T-helper 1 cell treated with Interleukin-12 subunit alpha and Interleukin-12 subunit beta and Interleukin-4 antibody, amounts not matched to agents 30 μg/mL and 1 μg/mL, for 36 hours (primary cell): Measurements from ENCODE around the gene HAO2.
A peak's percentile ranks its signal among the peaks of the same experiment; 100 is the strongest.

Experiments
- H3K27ac Mint-ChIP-seq: one replicate; pipeline ENCODE4 v1.8.0; 2021; ENCODE audit warnings: mild to moderate bottlenecking, mixed read lengths
- H3K27me3 Mint-ChIP-seq: one replicate; pipeline ENCODE4 v1.8.0; 2021; ENCODE audit warnings: low read depth, mixed read lengths
- H3K36me3 Mint-ChIP-seq: one replicate; pipeline ENCODE4 v1.8.0; 2021; ENCODE audit warnings: low read depth, mixed read lengths
- H3K4me1 Mint-ChIP-seq: one replicate; pipeline ENCODE4 v1.8.0; 2021; ENCODE audit warnings: low read depth, mixed read lengths
- H3K4me3 Mint-ChIP-seq: one replicate; pipeline ENCODE4 v1.8.0; 2021; ENCODE audit warnings: mild to moderate bottlenecking, moderate library complexity, mixed read lengths
- H3K9me3 Mint-ChIP-seq: one replicate; pipeline ENCODE4 v1.8.0; 2021; ENCODE audit warnings: mixed read lengths

HAO2 gene

GRCh38 chr1:119368554-119368953 lies at the start of gene HAO2:
HAO2 (plus strand) TSS chr1:119368785; CDS start chr1:119381086, 12,301 bp downstream.
- H3K9me3 Mint-ChIP-seq = no peaks in the 10 kb centered on the region
- H3K27me3 Mint-ChIP-seq = peaks cover 15% of the 10 kb centered on the region
- no peaks in the 10 kb centered on the region for H3K4me1 Mint-ChIP-seq
- no peak within 1 kb of the TSS for H3K4me3 Mint-ChIP-seq
- no peak within 1 kb of the TSS for H3K27ac Mint-ChIP-seq
- H3K36me3 Mint-ChIP-seq = no peaks in the 10 kb centered on the region

- no peaks in the 10 kb centered on the region for H3K36me3 Mint-ChIP-seq
- no peak overlapping the region for H3K27ac Mint-ChIP-seq
- no peak overlapping the region for H3K4me3 Mint-ChIP-seq
- no peaks in the 10 kb centered on the region for H3K9me3 Mint-ChIP-seq
- H3K27me3 Mint-ChIP-seq = peaks cover 2% of the 10 kb centered on the region
- H3K4me1 Mint-ChIP-seq = peaks cover 2% of the 10 kb centered on the region
These were observed 48.5 kb upstream of the HAO2 start for GRCh38 chr1:119320100-119320499.

GRCh38 chr1:119321666-119322419 lies 46.7 kb upstream of the HAO2 start:
- Mint-ChIP-seq H3K27ac (no peak overlapping the region), H3K9me3 (no peaks in the 10 kb centered on the region), H3K36me3 (no peaks in the 10 kb centered on the region), H3K4me3 (no peak overlapping the region), H3K4me1 (peaks cover 2% of the 10 kb centered on the region), H3K27me3 (peaks cover 11% of the 10 kb centered on the region)

- peaks cover 12% of the 10 kb centered on the region for H3K4me1 Mint-ChIP-seq
These were observed 45.2 kb upstream of the HAO2 start for GRCh38 chr1:119323216-119323982.

GRCh38 chr1:119324198-119324597 lies 44.4 kb upstream of the HAO2 start:
- peaks cover 15% of the 10 kb centered on the region for H3K27me3 Mint-ChIP-seq
- H3K36me3 Mint-ChIP-seq = no peaks in the 10 kb centered on the region
- H3K27ac Mint-ChIP-seq = no peak overlapping the region
- no peaks in the 10 kb centered on the region for H3K9me3 Mint-ChIP-seq
- H3K4me3 Mint-ChIP-seq = no peak overlapping the region
- H3K4me1 Mint-ChIP-seq = peaks cover 12% of the 10 kb centered on the region

More at GRCh38 chr1:119323216-119323982, 45.2 kb upstream of the HAO2 start:
- H3K36me3 Mint-ChIP-seq = no peaks in the 10 kb centered on the region
- H3K27me3 Mint-ChIP-seq = peaks cover 15% of the 10 kb centered on the region
- no peak overlapping the region for H3K4me3 Mint-ChIP-seq
- no peak overlapping the region for H3K27ac Mint-ChIP-seq
- H3K9me3 Mint-ChIP-seq = no peaks in the 10 kb centered on the region

GRCh38 chr1:119326251-119326650 lies 42.3 kb upstream of the HAO2 start:
- Mint-ChIP-seq H3K9me3 (no peaks in the 10 kb centered on the region), H3K36me3 (no peaks in the 10 kb centered on the region), H3K27ac (no peak overlapping the region), H3K27me3 (peaks cover 15% of the 10 kb centered on the region), H3K4me3 (no peak overlapping the region), H3K4me1 (peaks cover 12% of the 10 kb centered on the region)

GRCh38 chr1:119327094-119327449 lies 41.5 kb upstream of the HAO2 start:
- Mint-ChIP-seq H3K27ac (no peak overlapping the region), H3K9me3 (no peaks in the 10 kb centered on the region), H3K4me3 (peak overlapping the region; percentile 78), H3K27me3 (peaks cover 15% of the 10 kb centered on the region), H3K36me3 (no peaks in the 10 kb centered on the region), H3K4me1 (peaks cover 12% of the 10 kb centered on the region)

GRCh38 chr1:119327450-119328155 lies 41.0 kb upstream of the HAO2 start:
- H3K36me3 Mint-ChIP-seq = no peaks in the 10 kb centered on the region
- peaks cover 15% of the 10 kb centered on the region for H3K27me3 Mint-ChIP-seq
- peak overlapping the region; percentile 78 for H3K4me3 Mint-ChIP-seq
- H3K9me3 Mint-ChIP-seq = no peaks in the 10 kb centered on the region
- no peak overlapping the region for H3K27ac Mint-ChIP-seq
- peaks cover 12% of the 10 kb centered on the region for H3K4me1 Mint-ChIP-seq

GRCh38 chr1:119329541-119330461 lies 38.8 kb upstream of the HAO2 start:
- no peak overlapping the region for H3K4me3 Mint-ChIP-seq
- no peaks in the 10 kb centered on the region for H3K36me3 Mint-ChIP-seq
- peaks cover 10% of the 10 kb centered on the region for H3K4me1 Mint-ChIP-seq
- H3K9me3 Mint-ChIP-seq = no peaks in the 10 kb centered on the region
- H3K27me3 Mint-ChIP-seq = peaks cover 15% of the 10 kb centered on the region
- H3K27ac Mint-ChIP-seq = no peak overlapping the region

- H3K9me3 Mint-ChIP-seq = no peaks in the 10 kb centered on the region
- H3K27ac Mint-ChIP-seq = no peak overlapping the region
- H3K36me3 Mint-ChIP-seq = no peaks in the 10 kb centered on the region
- peaks cover 10% of the 10 kb centered on the region for H3K4me1 Mint-ChIP-seq
- peaks cover 7% of the 10 kb centered on the region for H3K27me3 Mint-ChIP-seq
- no peak overlapping the region for H3K4me3 Mint-ChIP-seq
These were observed 38.0 kb upstream of the HAO2 start for GRCh38 chr1:119330466-119331189.

GRCh38 chr1:119331190-119331515 lies 37.4 kb upstream of the HAO2 start:
- peaks cover 10% of the 10 kb centered on the region for H3K4me1 Mint-ChIP-seq
- no peak overlapping the region for H3K27ac Mint-ChIP-seq
- no peak overlapping the region for H3K4me3 Mint-ChIP-seq
- H3K27me3 Mint-ChIP-seq = peaks cover 4% of the 10 kb centered on the region
- H3K36me3 Mint-ChIP-seq = no peaks in the 10 kb centered on the region
- H3K9me3 Mint-ChIP-seq = no peaks in the 10 kb centered on the region

GRCh38 chr1:119331915-119332314 lies 36.7 kb upstream of the HAO2 start:
- no peak overlapping the region for H3K27ac Mint-ChIP-seq
- no peaks in the 10 kb centered on the region for H3K36me3 Mint-ChIP-seq
- no peaks in the 10 kb centered on the region for H3K9me3 Mint-ChIP-seq
- H3K27me3 Mint-ChIP-seq = peaks cover 6% of the 10 kb centered on the region
- H3K4me1 Mint-ChIP-seq = peaks cover 9% of the 10 kb centered on the region
- no peak overlapping the region for H3K4me3 Mint-ChIP-seq

GRCh38 chr1:119332622-119333021 lies 36.0 kb upstream of the HAO2 start:
- Mint-ChIP-seq H3K4me1 (peaks cover 5% of the 10 kb centered on the region), H3K27me3 (peaks cover 7% of the 10 kb centered on the region), H3K4me3 (no peak overlapping the region), H3K9me3 (no peaks in the 10 kb centered on the region), H3K36me3 (no peaks in the 10 kb centered on the region), H3K27ac (no peak overlapping the region)
